ENCODE results near the gene SIK2. TPM values are rescaled to one million over a fixed set of nuclear protein-coding genes. Genes with fewer than 3 reads are reported as not detected.
A peak's percentile ranks its signal among the peaks of the same experiment; 100 is the strongest.

Gene SIK2
- total RNA-seq, 1 donor from 2014 or later: 19.0 TPM

DNA sequence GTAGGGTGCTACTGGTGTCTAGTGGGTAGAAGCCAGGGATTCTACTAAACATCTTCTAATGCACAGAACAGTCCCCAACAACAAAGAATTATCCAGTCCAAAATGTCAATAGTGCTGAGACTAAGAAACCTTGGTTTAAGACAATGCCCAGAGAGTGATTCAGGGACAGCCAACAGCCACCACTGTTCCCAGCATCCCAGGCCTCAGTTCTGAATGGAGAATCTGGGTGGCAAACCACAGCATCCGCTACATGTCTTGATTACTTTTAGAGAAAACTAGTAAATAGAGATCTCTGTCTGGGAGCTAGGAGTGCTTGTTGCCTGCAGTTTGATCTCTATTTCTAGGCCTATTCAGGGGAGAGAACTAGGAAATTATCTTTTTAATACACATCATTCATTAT, 20.9 kb upstream of the SIK2 start:
- Mint-ChIP-seq H3K9me3 (ENCODE audit: unreplicated experiment) (no peaks in the 10 kb centered on the region), H3K4me3 (ENCODE audit: unreplicated experiment) (no peak overlapping the region), H3K4me1 (ENCODE audit: unreplicated experiment) (peaks cover 10% of the 10 kb centered on the region), H3K36me3 (ENCODE audit: unreplicated experiment) (no peaks in the 10 kb centered on the region), H3K27ac (ENCODE audit: unreplicated experiment) (no peak overlapping the region), H3K27me3 (ENCODE audit: unreplicated experiment) (no peaks in the 10 kb centered on the region)
- no peak for DNase-seq (ENCODE audit: extremely low spot score, unreplicated experiment)
- TF ChIP-seq, protein P1, sequence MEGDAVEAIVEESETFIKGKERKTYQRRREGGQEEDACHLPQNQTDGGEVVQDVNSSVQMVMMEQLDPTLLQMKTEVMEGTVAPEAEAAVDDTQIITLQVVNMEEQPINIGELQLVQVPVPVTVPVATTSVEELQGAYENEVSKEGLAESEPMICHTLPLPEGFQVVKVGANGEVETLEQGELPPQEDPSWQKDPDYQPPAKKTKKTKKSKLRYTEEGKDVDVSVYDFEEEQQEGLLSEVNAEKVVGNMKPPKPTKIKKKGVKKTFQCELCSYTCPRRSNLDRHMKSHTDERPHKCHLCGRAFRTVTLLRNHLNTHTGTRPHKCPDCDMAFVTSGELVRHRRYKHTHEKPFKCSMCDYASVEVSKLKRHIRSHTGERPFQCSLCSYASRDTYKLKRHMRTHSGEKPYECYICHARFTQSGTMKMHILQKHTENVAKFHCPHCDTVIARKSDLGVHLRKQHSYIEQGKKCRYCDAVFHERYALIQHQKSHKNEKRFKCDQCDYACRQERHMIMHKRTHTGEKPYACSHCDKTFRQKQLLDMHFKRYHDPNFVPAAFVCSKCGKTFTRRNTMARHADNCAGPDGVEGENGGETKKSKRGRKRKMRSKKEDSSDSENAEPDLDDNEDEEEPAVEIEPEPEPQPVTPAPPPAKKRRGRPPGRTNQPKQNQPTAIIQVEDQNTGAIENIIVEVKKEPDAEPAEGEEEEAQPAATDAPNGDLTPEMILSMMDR (IDR thresholded peaks at IDR 0.05): no peak

DNA sequence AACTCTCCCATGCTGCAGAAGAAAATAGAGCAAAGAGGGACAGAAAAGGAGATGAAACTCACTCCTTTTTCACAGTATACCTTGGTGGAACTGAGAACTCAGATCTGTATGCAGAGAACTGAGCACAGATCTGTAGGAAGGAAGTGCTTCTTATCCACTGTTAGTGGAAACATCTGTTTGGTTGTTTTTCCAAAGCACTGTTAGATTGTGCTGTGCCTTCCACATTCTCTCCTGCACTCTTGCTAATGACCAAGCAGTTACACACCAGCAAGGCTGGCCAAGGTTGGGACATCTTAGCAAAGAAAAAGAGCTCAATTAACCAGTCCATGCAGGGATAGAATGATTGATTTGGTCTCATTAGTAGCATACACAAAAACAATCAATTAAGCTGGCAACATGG, 20.1 kb upstream of the SIK2 start:
- H3K27ac Mint-ChIP-seq (ENCODE audit: unreplicated experiment): no peak overlapping the region
- peaks cover 10% of the 10 kb centered on the region for H3K4me1 Mint-ChIP-seq (ENCODE audit: unreplicated experiment)
- no peaks in the 10 kb centered on the region for H3K9me3 Mint-ChIP-seq (ENCODE audit: unreplicated experiment)
- no peaks in the 10 kb centered on the region for H3K36me3 Mint-ChIP-seq (ENCODE audit: unreplicated experiment)
- DNase-seq (ENCODE audit: extremely low spot score, unreplicated experiment): no peak
- TF ChIP-seq, protein P1 (IDR thresholded peaks at IDR 0.05): no peak
- H3K27me3 Mint-ChIP-seq (ENCODE audit: unreplicated experiment): no peaks in the 10 kb centered on the region
- H3K4me3 Mint-ChIP-seq (ENCODE audit: unreplicated experiment): no peak overlapping the region

DNA sequence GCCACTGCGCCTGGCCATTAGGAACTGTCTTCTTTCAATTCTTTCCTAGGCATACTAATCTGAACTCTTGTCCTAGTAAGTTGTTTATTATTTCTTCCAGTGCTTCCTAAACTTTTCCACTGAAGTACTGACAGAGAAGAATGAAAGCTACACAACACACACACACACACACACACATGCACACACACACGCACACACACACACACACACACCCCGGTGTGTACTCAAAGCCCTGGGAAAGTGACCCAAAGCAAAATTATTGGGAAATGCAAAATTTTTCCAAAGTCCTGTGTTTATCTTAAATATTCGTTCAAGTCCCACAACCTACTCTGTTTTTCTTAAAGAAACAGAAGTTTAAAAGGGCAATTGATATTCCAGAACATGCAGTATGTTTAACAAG, 19.4 kb upstream of the SIK2 start:
- peaks cover 10% of the 10 kb centered on the region for H3K4me1 Mint-ChIP-seq (ENCODE audit: unreplicated experiment)
- no peaks in the 10 kb centered on the region for H3K27me3 Mint-ChIP-seq (ENCODE audit: unreplicated experiment)
- H3K36me3 Mint-ChIP-seq (ENCODE audit: unreplicated experiment): no peaks in the 10 kb centered on the region
- TF ChIP-seq, protein P1 (IDR thresholded peaks at IDR 0.05): no peak
- H3K9me3 Mint-ChIP-seq (ENCODE audit: unreplicated experiment): no peaks in the 10 kb centered on the region
- H3K4me3 Mint-ChIP-seq (ENCODE audit: unreplicated experiment): no peak overlapping the region
- DNase-seq (ENCODE audit: extremely low spot score, unreplicated experiment): no peak
- H3K27ac Mint-ChIP-seq (ENCODE audit: unreplicated experiment): no peak overlapping the region

DNA sequence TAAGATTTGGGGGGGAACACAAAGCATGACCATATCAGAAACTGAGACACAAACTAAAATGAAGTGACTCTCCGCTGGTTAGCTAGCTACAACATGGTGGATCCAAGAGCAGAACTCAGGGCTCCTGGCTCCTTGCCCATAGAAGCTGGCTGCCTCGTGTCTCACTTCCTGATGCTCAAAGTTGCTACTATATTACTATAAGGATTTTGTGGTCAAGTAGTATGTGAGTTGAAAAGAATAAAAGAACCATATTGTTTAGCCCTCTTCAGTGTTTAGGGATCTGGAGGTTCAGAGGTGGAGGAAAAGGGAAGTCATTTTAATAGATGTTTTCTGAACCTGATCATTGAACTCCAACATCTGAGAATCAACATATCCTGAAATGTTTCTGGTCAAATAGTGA, 16.9 kb upstream of the SIK2 start:
- Mint-ChIP-seq H3K27me3 (ENCODE audit: unreplicated experiment) (peaks cover 2% of the 10 kb centered on the region), H3K36me3 (ENCODE audit: unreplicated experiment) (no peaks in the 10 kb centered on the region), H3K4me1 (ENCODE audit: unreplicated experiment) (peaks cover 10% of the 10 kb centered on the region), H3K9me3 (ENCODE audit: unreplicated experiment) (no peaks in the 10 kb centered on the region), H3K27ac (ENCODE audit: unreplicated experiment) (no peak overlapping the region), H3K4me3 (ENCODE audit: unreplicated experiment) (no peak overlapping the region)
- TF ChIP-seq, protein P1 (IDR thresholded peaks at IDR 0.05): no peak
- no peak for DNase-seq (ENCODE audit: extremely low spot score, unreplicated experiment)

DNA sequence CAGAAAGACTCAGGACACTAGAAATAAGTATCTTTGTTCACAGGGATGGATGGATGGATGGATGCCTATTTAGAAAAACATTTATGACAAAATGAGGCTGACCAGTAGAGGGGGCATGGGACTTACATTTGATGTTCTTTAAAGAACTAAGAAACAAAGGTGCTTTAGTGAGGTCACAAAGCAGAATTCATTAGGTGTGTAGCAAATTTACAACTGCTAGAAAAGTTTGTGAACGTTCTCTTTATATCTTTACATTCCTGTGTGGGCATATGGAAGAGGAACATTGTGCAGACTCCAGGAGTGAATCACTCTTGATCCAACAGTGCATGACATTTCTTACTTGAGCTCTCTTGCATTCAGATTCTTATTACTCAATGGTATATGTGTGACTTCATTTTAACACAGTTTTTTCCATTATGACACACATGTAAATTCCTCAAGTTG, 15.8 kb upstream of the SIK2 start:
- no peak overlapping the region for H3K27ac Mint-ChIP-seq (ENCODE audit: unreplicated experiment)
- TF ChIP-seq, protein P1 (IDR thresholded peaks at IDR 0.05): peak; percentile 73
- no peak for DNase-seq (ENCODE audit: extremely low spot score, unreplicated experiment)
- peaks cover 2% of the 10 kb centered on the region for H3K27me3 Mint-ChIP-seq (ENCODE audit: unreplicated experiment)
- no peaks in the 10 kb centered on the region for H3K36me3 Mint-ChIP-seq (ENCODE audit: unreplicated experiment)
- no peak overlapping the region for H3K4me3 Mint-ChIP-seq (ENCODE audit: unreplicated experiment)
- peaks cover 10% of the 10 kb centered on the region for H3K4me1 Mint-ChIP-seq (ENCODE audit: unreplicated experiment)
- H3K9me3 Mint-ChIP-seq (ENCODE audit: unreplicated experiment): no peaks in the 10 kb centered on the region
